Effector memory CD8-positive, alpha-beta T cell (primary cell): ENCODE results near the gene ZG16.

Experiments
- ATAC-seq: fragments of 150-1000 bp; cut with Tn5 transposase; replicated peaks from 2 replicates; pipeline ENCODE4 v1.10.0; 2021; ENCODE audit warnings: mild to moderate bottlenecking, moderate library complexity
- DNase-seq, 3 experiments: peaks; one replicate each; pipeline ENCODE4 v3.0.0; 2021
- H3K27ac Mint-ChIP-seq, 2 donors: one replicate each; pipeline ENCODE4 v1.8.0; 2022; ENCODE audit warnings: mild to moderate bottlenecking in 2 of 2, mixed read lengths in 2 of 2, moderate library complexity in 2 of 2
- H3K27me3 Mint-ChIP-seq, 2 donors: one replicate each; pipeline ENCODE4 v1.8.0; 2022; ENCODE audit warnings: mixed read lengths in 2 of 2
- H3K36me3 Mint-ChIP-seq: one replicate; pipeline ENCODE4 v1.8.0; 2022; ENCODE audit warnings: mild to moderate bottlenecking, moderate library complexity, mixed read lengths; ENCODE audit not compliant: insufficient read depth
- H3K4me1 Mint-ChIP-seq, 2 donors: one replicate each; pipeline ENCODE4 v1.8.0; 2022; ENCODE audit warnings: low read depth in 2 of 2, mixed read lengths in 2 of 2
- H3K4me3 Mint-ChIP-seq, 2 donors: one replicate each; pipeline ENCODE4 v1.8.0; 2022; ENCODE audit warnings: mild to moderate bottlenecking in 2 of 2, mixed read lengths in 2 of 2, moderate library complexity in 2 of 2
- H3K9me3 Mint-ChIP-seq, 2 donors: one replicate each; pipeline ENCODE4 v1.8.0; 2022; ENCODE audit warnings: mixed read lengths in 2 of 2

The ZG16 gene

DNA sequence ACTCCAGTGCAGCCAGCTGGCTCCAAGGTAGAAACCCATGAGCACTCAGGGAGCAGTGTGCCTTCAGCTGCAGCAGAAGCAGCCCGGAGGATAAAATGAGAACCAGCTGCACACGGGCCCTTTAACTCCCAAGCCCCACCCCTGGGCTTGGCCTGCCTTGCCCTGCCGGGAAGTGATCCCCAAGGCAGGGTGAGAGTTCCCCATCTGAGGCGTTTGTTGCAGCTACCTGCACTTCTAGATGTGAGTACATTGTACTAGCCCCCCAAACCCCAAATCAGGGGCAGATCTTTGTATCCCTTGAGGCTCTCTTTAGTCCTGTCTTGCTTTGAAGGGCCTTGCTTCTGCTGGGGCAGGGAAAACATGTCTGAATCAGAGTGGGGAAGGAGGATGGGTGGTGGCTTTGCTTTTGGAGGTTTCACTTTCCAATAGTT is 42.2 kb downstream of the ZG16 start, which contains the start of gene MVP:
Gene MVP, plus strand, starts transcription at position 192 of the 431 bp plus-strand sequence. CDS start 10,088 bp downstream, outside the sequence.
- Mint-ChIP-seq H3K4me1 (peaks cover 61 to 70% of the 10 kb centered on the region in 2 donors), H3K36me3 (peaks cover 50% of the 10 kb centered on the region)
- no peak for ATAC-seq

DNA sequence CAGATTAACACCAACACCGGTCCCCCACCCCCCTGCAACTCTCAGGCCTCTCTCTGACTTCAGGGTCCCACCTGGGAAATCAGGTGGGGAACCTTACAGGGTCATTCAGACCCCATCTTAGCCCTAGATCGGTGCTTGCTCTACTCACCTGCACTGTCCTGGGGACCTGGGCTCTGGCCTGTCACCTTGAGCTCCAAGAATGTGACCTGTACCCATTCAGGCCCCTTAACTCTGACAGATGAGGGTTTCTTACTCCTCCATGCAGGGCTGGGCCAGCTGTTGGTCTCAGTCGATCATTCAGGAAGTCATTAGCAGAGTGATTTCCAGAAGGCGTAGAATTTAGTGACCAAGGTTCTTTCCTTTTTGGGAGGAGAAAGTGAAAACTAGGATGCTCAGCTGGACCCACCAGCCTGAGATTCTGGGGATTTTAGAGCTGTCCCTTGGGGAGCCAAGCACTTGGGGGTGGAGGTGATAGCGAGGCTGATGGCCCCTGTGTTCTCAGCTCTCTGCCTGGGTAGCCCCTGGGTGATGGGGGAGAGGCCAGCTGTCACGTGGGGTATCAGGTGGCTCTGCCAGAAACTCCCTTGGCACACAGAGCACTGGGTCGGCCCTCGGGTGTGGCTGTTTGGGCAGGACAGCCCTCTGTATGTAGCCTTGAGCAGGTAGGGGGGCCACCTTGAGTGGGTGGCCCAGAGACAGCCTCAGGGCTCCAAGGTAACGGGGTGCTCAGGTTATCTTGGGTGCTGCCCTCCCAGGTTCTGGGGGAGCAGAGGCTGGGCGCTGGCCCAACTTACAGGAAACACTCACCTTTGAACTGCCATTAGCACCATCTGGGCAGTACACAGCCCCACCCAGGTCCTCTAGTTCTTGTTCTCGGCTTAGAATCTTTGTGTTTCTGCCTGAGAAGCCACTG is 42.9 kb downstream of the ZG16 start:
- peak overlapping the region; percentile 94 for H3K27ac Mint-ChIP-seq
- H3K4me3 Mint-ChIP-seq = peak overlapping the region; percentile 96 to 98
- no peaks in the 10 kb centered on the region for H3K27me3 Mint-ChIP-seq
- H3K4me1 Mint-ChIP-seq = peaks cover 62 to 69% of the 10 kb centered on the region in 2 donors
- peaks cover 44% of the 10 kb centered on the region for H3K36me3 Mint-ChIP-seq
- ATAC-seq = peak; percentile 66
- no peaks in the 10 kb centered on the region for H3K9me3 Mint-ChIP-seq
- peak in 2 of 3 experiments; percentile 41 to 53 for DNase-seq

More for the DNA sequence above, 42.2 kb downstream of the ZG16 start, which contains the start of gene MVP:
- Mint-ChIP-seq H3K4me3 (peak within 1 kb of the TSS; percentile 96 to 98), H3K27ac (peak within 1 kb of the TSS; percentile 94), H3K9me3 (no peaks in the 10 kb centered on the region), H3K27me3 (no peaks in the 10 kb centered on the region)
- DNase-seq = peak in 1 of 3 experiments; percentile 12

DNA sequence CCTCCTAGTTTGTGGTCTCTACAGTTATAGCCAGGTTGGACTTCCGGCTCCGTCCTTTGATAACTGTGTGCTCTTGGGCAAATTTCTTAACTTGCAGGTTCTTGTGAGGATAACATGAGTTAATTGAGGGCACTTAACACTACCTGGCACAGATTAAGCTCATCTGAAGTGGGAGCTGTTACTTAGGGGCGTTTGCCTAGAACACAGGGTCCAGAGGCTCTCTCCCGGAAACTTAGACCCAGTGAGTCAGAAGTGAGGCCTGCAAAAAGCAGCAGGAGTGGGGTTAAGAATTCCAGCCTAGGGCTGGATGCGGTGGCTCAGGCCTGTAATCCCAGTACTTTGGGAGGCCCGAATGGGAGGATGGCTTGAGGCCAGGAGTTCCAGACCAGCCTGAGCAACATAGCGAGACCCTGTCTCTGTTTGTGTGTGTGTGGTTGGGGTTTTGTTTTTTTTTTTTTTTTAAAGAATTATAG is 43.6 kb downstream of the ZG16 start:
- DNase-seq = no peak
- Mint-ChIP-seq H3K36me3 (peaks cover 40% of the 10 kb centered on the region), H3K27me3 (no peaks in the 10 kb centered on the region), H3K4me3 (peak overlapping the region; percentile 96 to 98), H3K9me3 (no peaks in the 10 kb centered on the region), H3K4me1 (peaks cover 59 to 68% of the 10 kb centered on the region in 2 donors), H3K27ac (peak overlapping the region; percentile 94)
- ATAC-seq = no peak

DNA sequence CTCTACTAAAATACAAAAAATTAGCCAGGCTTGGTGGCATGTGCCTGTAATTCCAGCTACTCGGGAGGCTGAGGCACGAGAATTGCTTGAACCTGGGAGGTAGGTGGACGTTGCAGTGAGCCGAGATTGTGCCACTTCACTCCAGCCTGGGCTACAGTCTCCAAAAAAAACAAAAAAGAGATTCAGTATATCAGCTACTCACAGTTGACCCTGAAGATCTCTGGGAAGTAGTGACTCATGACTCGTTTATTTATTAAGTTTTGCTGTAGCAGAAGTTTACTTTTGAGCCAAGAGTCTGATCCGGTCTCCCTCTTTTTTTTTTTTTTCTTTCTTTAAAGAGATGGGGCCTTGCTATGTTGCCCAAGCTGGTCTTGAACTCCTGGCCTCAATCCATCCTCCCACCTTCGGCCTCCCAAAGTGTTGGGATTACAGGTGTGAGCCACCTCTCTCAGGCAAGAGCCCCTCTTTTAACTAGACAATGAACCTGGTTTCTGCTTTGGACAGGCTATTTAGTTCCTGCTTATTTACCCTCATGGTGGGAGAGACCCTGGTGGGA is 46.6 kb downstream of the ZG16 start:
- H3K4me3 Mint-ChIP-seq = peak overlapping the region; percentile 52 to 72
- H3K9me3 Mint-ChIP-seq = no peaks in the 10 kb centered on the region
- H3K36me3 Mint-ChIP-seq = peaks cover 16% of the 10 kb centered on the region
- H3K27me3 Mint-ChIP-seq = no peaks in the 10 kb centered on the region
- DNase-seq (no peak), ATAC-seq (no peak)
- H3K27ac Mint-ChIP-seq = peak overlapping the region; percentile 88 to 92
- H3K4me1 Mint-ChIP-seq = peaks cover 47 to 60% of the 10 kb centered on the region in 2 donors

DNA sequence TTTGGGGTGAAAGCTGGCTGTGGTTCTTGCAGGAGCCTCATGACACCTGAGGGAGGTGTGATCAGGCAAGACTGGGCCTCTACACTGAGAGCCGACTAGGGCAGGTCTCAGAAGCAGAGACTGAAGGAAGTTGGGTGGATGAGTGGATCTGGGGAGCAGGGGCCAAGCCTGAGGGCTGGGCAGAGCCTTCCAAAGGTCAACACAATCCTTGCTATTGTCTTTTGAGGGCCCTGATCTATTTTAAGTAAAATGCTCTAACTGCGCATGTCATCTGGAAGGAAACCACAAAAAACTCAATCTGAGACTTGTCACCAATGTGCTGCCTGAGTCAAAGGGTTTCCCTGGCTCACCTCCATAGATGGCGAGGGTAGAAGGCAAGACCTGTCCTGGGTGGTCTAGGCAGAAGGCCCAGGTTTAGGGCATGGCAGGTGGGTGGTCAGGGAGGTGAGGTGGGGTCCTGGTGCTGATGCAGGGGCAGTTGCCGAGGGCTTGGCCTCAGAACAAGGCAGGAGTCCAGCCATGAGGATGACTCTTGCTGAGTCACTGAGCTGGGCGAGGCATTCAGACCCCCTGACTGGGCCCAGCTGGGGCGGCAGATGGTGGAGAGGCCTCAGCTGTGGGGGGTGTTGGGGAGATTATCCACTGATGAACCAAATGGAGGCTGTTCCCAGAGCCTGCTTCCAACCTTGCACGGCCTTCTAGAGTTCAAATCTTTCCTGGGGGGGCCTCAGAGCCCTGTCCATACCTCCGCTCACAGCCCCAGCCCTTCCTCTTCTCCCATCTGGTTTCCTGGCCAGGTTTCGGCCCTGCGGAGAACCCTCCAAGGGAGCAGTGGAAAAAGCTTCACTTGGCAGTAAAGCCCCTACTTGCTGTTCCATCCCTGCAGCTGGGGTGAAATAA is 47.3 kb downstream of the ZG16 start:
- DNase-seq (no peak), ATAC-seq (no peak)
- no peaks in the 10 kb centered on the region for H3K9me3 Mint-ChIP-seq
- peak overlapping the region; percentile 52 to 72 for H3K4me3 Mint-ChIP-seq
- H3K27me3 Mint-ChIP-seq = no peaks in the 10 kb centered on the region
- H3K4me1 Mint-ChIP-seq = peaks cover 42 to 59% of the 10 kb centered on the region in 2 donors
- peaks cover 10% of the 10 kb centered on the region for H3K36me3 Mint-ChIP-seq
- peak overlapping the region; percentile 88 to 92 for H3K27ac Mint-ChIP-seq

DNA sequence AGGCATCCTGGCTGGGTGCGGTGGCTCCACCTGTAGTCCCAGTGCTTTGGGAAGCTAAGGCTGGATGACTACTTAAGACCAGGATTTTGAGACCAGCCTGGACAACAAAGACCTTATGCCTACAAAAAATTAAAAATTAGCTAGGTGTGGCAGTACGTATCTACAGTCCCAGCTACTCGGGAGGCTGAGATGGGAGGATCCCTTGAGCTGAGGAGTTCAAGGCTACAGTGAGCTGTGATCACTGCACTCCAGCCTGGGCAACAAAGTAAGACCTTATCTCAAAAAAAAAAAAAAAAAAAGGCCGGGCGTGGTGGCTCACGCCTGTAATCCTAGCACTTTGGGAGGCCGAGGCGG is 48.3 kb downstream of the ZG16 start:
- no peak for ATAC-seq
- DNase-seq = no peak
- Mint-ChIP-seq H3K36me3 (peaks cover 6% of the 10 kb centered on the region), H3K4me3 (peak overlapping the region; percentile 63 to 70), H3K9me3 (no peaks in the 10 kb centered on the region), H3K27ac (peak overlapping the region; percentile 71 to 91), H3K27me3 (no peaks in the 10 kb centered on the region), H3K4me1 (peaks cover 35 to 58% of the 10 kb centered on the region in 2 donors)

DNA sequence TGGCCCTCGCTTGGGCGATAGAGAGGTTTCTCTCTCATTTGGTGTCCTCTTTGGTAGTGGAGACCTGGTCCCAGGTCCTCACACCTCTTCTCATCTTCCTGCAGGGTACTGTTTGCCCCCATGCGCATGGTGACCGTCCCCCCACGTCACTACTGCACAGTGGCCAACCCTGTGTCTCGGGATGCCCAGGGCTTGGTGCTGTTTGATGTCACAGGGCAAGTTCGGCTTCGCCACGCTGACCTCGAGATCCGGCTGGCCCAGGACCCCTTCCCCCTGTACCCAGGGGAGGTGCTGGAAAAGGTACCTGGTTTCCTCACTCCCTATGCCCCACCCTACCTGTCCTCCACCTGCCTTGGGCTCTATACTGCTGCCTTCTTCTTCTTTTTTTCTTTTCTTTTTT is 52.7 kb downstream of the ZG16 start:
- Mint-ChIP-seq H3K9me3 (no peaks in the 10 kb centered on the region), H3K4me3 (no peak overlapping the region), H3K4me1 (peaks cover 15 to 30% of the 10 kb centered on the region in 2 donors), H3K27ac (peak overlapping the region in 1 of 2 donors; percentile 19), H3K36me3 (peaks cover 50% of the 10 kb centered on the region), H3K27me3 (no peaks in the 10 kb centered on the region)
- DNase-seq (no peak), ATAC-seq (no peak)

DNA sequence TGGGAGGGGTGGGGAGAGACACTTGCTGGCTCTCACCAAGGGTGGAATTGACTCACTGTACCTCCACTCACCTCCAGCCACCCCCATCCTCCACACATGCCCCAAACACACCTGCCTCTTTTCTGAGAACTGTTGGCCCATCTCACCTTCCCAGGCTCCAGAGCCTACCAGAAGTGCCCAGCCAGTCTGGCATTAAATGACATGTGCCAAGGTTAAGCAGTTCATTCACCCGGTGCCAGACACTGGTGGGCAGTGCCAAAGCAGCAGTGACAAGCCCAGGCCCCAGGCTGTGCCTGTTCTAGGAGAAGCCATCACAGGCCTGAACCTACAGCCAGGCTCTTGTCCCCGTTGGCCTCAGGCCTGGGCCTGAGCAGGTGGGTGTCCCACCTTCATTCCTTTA is 53.4 kb downstream of the ZG16 start:
- H3K4me3 Mint-ChIP-seq = no peak overlapping the region
- H3K9me3 Mint-ChIP-seq = no peaks in the 10 kb centered on the region
- H3K27me3 Mint-ChIP-seq = no peaks in the 10 kb centered on the region
- peaks cover 13 to 27% of the 10 kb centered on the region in 2 donors for H3K4me1 Mint-ChIP-seq
- H3K36me3 Mint-ChIP-seq = peaks cover 55% of the 10 kb centered on the region
- DNase-seq (no peak), ATAC-seq (no peak)
- H3K27ac Mint-ChIP-seq = peak overlapping the region; percentile 19 to 63
